K562 (cell line): ENCODE results near the gene LRRC37A3. TPM values are rescaled to one million over a fixed set of nuclear protein-coding genes. Genes with fewer than 3 reads are reported as not detected.
"Not testable (repeated sequence)": the region's sequence is repeated elsewhere in the genome, so short reads cannot be mapped to it uniquely, and the experiment has no call there.

Source experiments
- ADNP ChIP-seq: fragments of 200-800 bp; sonication (Bioruptor generic); IDR thresholded peaks from 2 replicates; pipeline ENCODE4 v1.6.1; 2016; ENCODE audit warnings: missing genetic modification characterization, missing compliant biosample characterization
- CHAMP1 ChIP-seq: fragments of 450-650 bp; IDR thresholded peaks from 2 replicates; pipeline ENCODE4 v1.6.1; 2016; ENCODE audit warnings: mild to moderate bottlenecking
- CREB3 ChIP-seq: fragments of 450-650 bp; conservative IDR thresholded peaks from 2 replicates; pipeline ENCODE4 v1.6.1; 2016; ENCODE audit warnings: missing genetic modification characterization, low read depth, mild to moderate bottlenecking, missing compliant biosample characterization, moderate library complexity
- HBP1 ChIP-seq: fragments of 450-650 bp; formaldehyde crosslinking; IDR thresholded peaks from 2 replicates; pipeline ENCODE4 v1.4.0; 2022; ENCODE audit warnings: missing genetic modification characterization
- HES1 ChIP-seq: fragments of 450-650 bp; IDR thresholded peaks from 2 replicates; pipeline ENCODE4 v1.6.1; 2016; ENCODE audit warnings: low read depth, mild to moderate bottlenecking, moderate library complexity
- MTA2 ChIP-seq: fragments of 450-650 bp; IDR thresholded peaks from 2 replicates; pipeline ENCODE4 v1.6.1; 2016; ENCODE audit warnings: low read depth
- NCOA1 ChIP-seq: fragments of 450-650 bp; IDR thresholded peaks from 2 replicates; pipeline ENCODE4 v1.6.1; 2016; ENCODE audit warnings: low read depth
- NFIC ChIP-seq: fragments of 450-650 bp; IDR thresholded peaks from 2 replicates; pipeline ENCODE4 v1.6.1; 2017; ENCODE audit warnings: mild to moderate bottlenecking, inconsistent platforms
- PML ChIP-seq: IDR thresholded peaks from 2 replicates; pipeline ENCODE4 v1.6.1; 2012; ENCODE audit warnings: low read length, inconsistent platforms
- SMARCE1 ChIP-seq: fragments of 450-650 bp; IDR thresholded peaks from 2 replicates; pipeline ENCODE4 v1.7.1; 2016; ENCODE audit warnings: mild to moderate bottlenecking
- SPI1 ChIP-seq: IDR thresholded peaks from 2 replicates; pipeline ENCODE4 v1.6.1; 2011; ENCODE audit warnings: low read depth, low read length, control low read depth, borderline replicate concordance
- TAF1 ChIP-seq: IDR thresholded peaks from 2 replicates; pipeline ENCODE4 v1.6.1; 2011; ENCODE audit warnings: mild to moderate bottlenecking, low read length, moderate library complexity; ENCODE audit not compliant: insufficient read depth, control insufficient read depth, severe bottlenecking; ENCODE audit errors: extremely low read depth
- TEAD4 ChIP-seq, 2 experiments: sonication (generic) in 1 of 2; formaldehyde crosslinking in 1 of 2; IDR thresholded peaks; 2 replicates each; pipeline versions ENCODE4 v1.6.1 to v1.8.0; 2012 to 2022; ENCODE audit warnings: borderline replicate concordance in 1 of 2, inconsistent platforms in 1 of 2, low read length in 1 of 2, mild to moderate bottlenecking in 1 of 2, missing genetic modification reagents in 1 of 2
- ZBTB11 ChIP-seq, 3 experiments: fragments of 200-800 bp in 1 of 3; fragments of 250-450 bp in 1 of 3; fragments of 450-650 bp in 1 of 3; sonication (Bioruptor Pico) in 1 of 3; sonication (Bioruptor generic) in 1 of 3; formaldehyde crosslinking in 1 of 3; IDR thresholded peaks; 2 replicates each; pipeline versions ENCODE4 v1.6.1 to v1.8.0; 2016 to 2022; ENCODE audit warnings: mild to moderate bottlenecking in 2 of 3, missing genetic modification characterization in 2 of 3, missing compliant biosample characterization in 1 of 3, moderate library complexity in 1 of 3
- ZFP36 ChIP-seq: fragments of 150-350 bp; IDR thresholded peaks from 2 replicates; pipeline ENCODE4 v1.6.1; 2018; ENCODE audit warnings: low read length, low read depth; ENCODE audit not compliant: partially characterized antibody
- ZNF24 ChIP-seq: fragments of 450-650 bp; IDR thresholded peaks from 2 replicates; pipeline ENCODE4 v1.6.1; 2016
- ZNF316 ChIP-seq: fragments of 450-650 bp; IDR thresholded peaks from 2 replicates; pipeline ENCODE4 v1.6.1; 2016
- ZNF444 ChIP-seq: fragments of 250-450 bp; sonication (Bioruptor Pico); IDR thresholded peaks from 2 replicates; pipeline ENCODE4 v1.4.0; 2020; ENCODE audit warnings: mild to moderate bottlenecking, moderate library complexity
- ZNF766 ChIP-seq: fragments of 200-800 bp; sonication (Bioruptor generic); conservative IDR thresholded peaks from 2 replicates; pipeline ENCODE4 v1.6.1; 2016; ENCODE audit warnings: missing genetic modification characterization, missing compliant biosample characterization
- polyA plus RNA-seq, 8 experiments: library from polyadenylated mRNA; depleted of rRNA in 4 of 8; stranded (reverse) in 5 of 8; unstranded in 3 of 8; fragments of >200 nt; fragmentation: Nextera tagmentation in 2 of 8; fragmentation: Illumina TruSeq in 1 of 8; extraction: Ambion mirVana in 2 of 8; extraction: Trizol in 1 of 8; gene quantifications; 2 replicates each; pipeline versions ENCODE4 v1.2.1 to v1.2.3, GENCODE V29; 2011 to 2014; ENCODE audit warnings: inconsistent platforms in 1 of 8, missing spikeins in 1 of 8
- total RNA-seq, 7 experiments: library from RNA; depleted of rRNA in 6 of 7; stranded (reverse); fragments of >200 nt in 6 of 7; fragmentation: Illumina TruSeq in 2 of 7; extraction: Trizol in 2 of 7; gene quantifications; 2 replicates each; pipeline versions ENCODE4 v1.2.1 to v1.2.3, GENCODE V29; 2011 to 2021; ENCODE audit warnings: low replicate concordance in 1 of 7

LRRC37A3 gene
- total and polyA plus RNA-seq, 9 of the 15 experiments (the other 6 are each of a cell fraction or from before 2014, with no cell fraction given): 0.14 to 5.9 (median 2.2) TPM

- TF ChIP-seq CHAMP1 (0 out of 2 replicates have a peak, but pooled peaks have one; percentile 77), NCOA1 (peak; percentile 84; the same call in 1 of the 2 replicates), CREB3 (tag) (peak; percentile 67; the same call in 1 of the 2 replicates), NFIC (peak; percentile 95), ZFP36 (peak; percentile 20), PML (peak; percentile 93), ZNF316 (peak; percentile 64), TEAD4 (IDR thresholded peaks at IDR 0.05; ENCODE audit: low read length) (peak; percentile 92), ZNF24 (peak; percentile 42; the same call in 1 of the 2 replicates), ADNP (tag) (0 out of 2 replicates have a peak, but pooled peaks have one; percentile 12), HBP1 (CRISPR knock-in tag) (peak; percentile 62; the same call in 1 of the 2 replicates), ZNF444 (CRISPR knock-in tag) (0 out of 2 replicates have a peak, but pooled peaks have one; percentile 50), HES1 (peak; percentile 49; the same call in 1 of the 2 replicates), MTA2 (peak; percentile 97), ZBTB11 (CRISPR knock-in tag; IDR thresholded peaks at IDR 0.05) (peak in 1 of 3 experiments; percentile 47; a peak in 1 of 6 replicates), SPI1 (peak; percentile 97), TAF1 (peak; percentile 44), ZNF766 (CRISPR knock-in tag) (peak; percentile 94), SMARCE1 (peak; percentile 97)
- not testable (repeated sequence) for TF ChIP-seq TEAD4 (CRISPR knock-in tag; IDR thresholded peaks at IDR 0.05; ENCODE audit: borderline replicate concordance)
Measured at GRCh38 chr17:64923051-64923568, 3.8 kb upstream of the LRRC37A3 start (continued).
